ENCODE data around the gene METAP1.
"Not testable (repeated sequence)": the region's sequence is repeated elsewhere in the genome, so short reads cannot be mapped to it uniquely, and the experiment has no call there.

The METAP1 gene

DNA sequence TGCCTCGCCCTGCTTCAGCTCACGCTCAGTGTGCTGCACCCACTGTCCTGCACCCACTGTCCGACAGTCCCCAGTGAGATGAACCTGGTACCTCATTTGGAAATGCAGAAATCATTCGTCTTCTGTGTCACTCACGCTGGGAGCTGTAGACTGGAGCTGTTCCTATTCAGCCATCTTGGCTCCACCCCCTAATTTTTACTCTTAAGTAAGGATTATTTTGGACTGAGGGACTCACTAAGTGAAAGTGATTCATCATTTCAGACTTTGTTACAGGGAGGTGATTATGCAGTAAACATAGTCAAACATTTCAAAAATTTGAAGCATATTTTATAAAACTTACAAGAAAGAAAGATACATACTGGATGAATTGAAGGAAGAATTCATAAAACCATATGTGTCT, 104.3 kb downstream of the METAP1 start:
- not testable (repeated sequence) for DNase-seq (ENCODE audit: low read depth in 2 of 2)

DNA sequence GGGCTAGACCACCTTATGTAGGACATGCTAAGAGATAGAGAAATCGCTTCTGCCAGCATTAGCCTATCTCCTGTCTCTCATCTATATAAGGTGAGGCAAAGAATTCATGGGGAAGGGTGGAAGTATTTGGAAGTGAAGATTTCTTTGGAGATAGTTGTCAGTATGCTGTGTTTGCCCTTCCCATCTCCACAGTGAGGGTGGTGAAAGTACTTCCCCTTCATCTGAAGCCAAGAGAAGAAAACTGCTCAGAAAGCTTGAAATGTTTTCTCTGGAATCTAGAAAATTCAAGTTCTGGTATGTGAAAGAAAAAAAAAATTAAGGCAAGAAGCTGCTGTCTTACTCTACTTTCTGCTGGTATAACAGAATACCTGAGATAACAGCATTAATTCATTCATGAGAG, 105.4 kb downstream of the METAP1 start:
- DNase-seq (ENCODE audit: low read depth in 2 of 2), result no peak

GRCh38 chr4:99102634-99103033, 107.1 kb downstream of the METAP1 start:
- no peak for DNase-seq (ENCODE audit: low read depth in 2 of 2)

DNA sequence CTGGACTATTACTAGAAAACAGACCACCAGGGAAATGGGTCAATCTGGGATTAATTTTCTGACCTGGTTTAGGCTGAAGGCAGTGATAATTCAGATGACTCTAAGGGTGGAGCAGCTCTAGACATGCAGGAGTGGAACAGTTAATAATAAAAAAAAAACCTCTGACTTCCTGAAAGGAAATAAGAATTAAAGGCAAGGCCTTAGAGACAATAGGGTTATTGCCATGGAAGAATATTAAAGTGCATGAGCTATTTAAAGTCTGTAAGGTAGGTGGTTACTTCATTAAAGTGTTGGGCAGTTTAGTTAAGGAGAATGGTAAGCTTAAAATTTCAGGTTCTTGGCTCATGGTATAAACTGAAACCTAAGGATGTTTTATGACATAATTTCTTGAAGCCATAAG, 107.6 kb downstream of the METAP1 start:
- no peak for DNase-seq (ENCODE audit: low read depth in 2 of 2)

GRCh38 chr4:99104153-99104552, 108.6 kb downstream of the METAP1 start:
- DNase-seq (ENCODE audit: low read depth in 2 of 2), result no peak

- not testable (repeated sequence) for DNase-seq (ENCODE audit: low read depth in 2 of 2)
Measured at GRCh38 chr4:99109286-99109685, 113.8 kb downstream of the METAP1 start.
